ENCODE data around the gene GPSM3. TPM values are rescaled to one million over a fixed set of nuclear protein-coding genes. Genes with fewer than 3 reads are reported as not detected.

The GPSM3 gene
- total RNA-seq, 2 donors from 2014 or later: 6.7 to 8.6 TPM

- DNase-seq: no peak
- H3K9ac ChIP-seq (ENCODE audit: low read depth in 2 of 2, low read length in 2 of 2): no peak overlapping the region
- no peak overlapping the region for H3K4me3 ChIP-seq
- no peaks in the 10 kb centered on the region for H3K36me3 ChIP-seq
- H3K27ac ChIP-seq: no peak overlapping the region
- no peaks in the 10 kb centered on the region for H3K9me3 ChIP-seq
- no peaks in the 10 kb centered on the region for H3K4me1 ChIP-seq
- intact Hi-C loops (cut with DNase I): no loop called here
- no peak for TF ChIP-seq CTCF (IDR thresholded peaks at IDR 0.05)
- no peaks in the 10 kb centered on the region for H3K27me3 ChIP-seq
These were observed 24.6 kb upstream of the GPSM3 start for GRCh38 chr6:32216998-32217397.

- no peak for TF ChIP-seq CTCF (IDR thresholded peaks at IDR 0.05)
- no peak overlapping the region for H3K9ac ChIP-seq (ENCODE audit: low read depth in 2 of 2, low read length in 2 of 2)
- no peaks in the 10 kb centered on the region for H3K9me3 ChIP-seq
- H3K4me3 ChIP-seq: no peak overlapping the region
- no peaks in the 10 kb centered on the region for H3K4me1 ChIP-seq
- DNase-seq: no peak
- no peaks in the 10 kb centered on the region for H3K36me3 ChIP-seq
- intact Hi-C loops (cut with DNase I): no loop called here
- no peak overlapping the region for H3K27ac ChIP-seq
- H3K27me3 ChIP-seq: no peaks in the 10 kb centered on the region
These were observed 23.8 kb upstream of the GPSM3 start for GRCh38 chr6:32216285-32216684.

DNA sequence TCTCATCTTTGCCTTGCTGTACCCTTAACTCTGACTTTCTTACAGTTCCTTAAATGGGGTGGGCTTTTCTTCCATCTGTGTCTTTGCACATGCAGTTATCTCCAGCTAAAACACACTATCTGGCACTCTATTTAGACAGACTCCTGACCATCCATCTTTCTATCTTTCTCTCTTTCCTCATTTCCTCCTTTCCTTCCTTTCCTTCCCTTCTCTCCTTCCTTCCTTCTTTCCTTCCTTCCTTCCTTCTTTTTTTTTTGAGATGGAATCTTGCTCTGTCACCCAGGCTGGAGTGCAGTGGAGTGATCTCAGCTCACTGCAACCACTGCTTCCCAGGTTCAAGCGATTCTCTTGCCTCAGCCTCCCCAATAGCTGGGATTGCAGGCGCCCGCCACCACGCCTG is 23.2 kb upstream of the GPSM3 start:
- no peak for TF ChIP-seq CTCF (IDR thresholded peaks at IDR 0.05)
- intact Hi-C loops (cut with DNase I): no loop called here
- Histone ChIP-seq H3K4me1 (no peaks in the 10 kb centered on the region), H3K9me3 (no peaks in the 10 kb centered on the region), H3K27ac (no peak overlapping the region), H3K27me3 (no peaks in the 10 kb centered on the region), H3K4me3 (no peak overlapping the region), H3K9ac (ENCODE audit: low read depth in 2 of 2, low read length in 2 of 2) (no peak overlapping the region), H3K36me3 (no peaks in the 10 kb centered on the region)
- DNase-seq: no peak

DNA sequence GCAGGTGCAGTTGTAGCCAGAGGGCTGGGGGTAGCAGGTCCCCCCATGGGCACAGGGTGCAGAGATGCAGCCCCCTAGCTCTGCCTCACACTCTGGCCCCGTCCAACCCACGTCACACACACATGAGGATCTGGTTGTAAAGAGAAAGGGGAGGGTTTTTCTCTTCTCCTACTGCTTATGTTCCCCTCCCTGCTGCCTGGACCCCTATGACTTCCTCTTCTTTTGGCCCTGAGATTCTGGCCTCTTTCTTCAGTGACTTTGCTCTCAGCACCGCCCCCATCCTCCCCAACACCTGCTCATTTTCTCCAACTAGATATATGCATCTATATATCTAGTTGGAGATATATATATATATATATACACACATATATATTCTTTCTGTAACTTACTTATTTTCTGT is 21.7 kb upstream of the GPSM3 start:
- Histone ChIP-seq H3K27me3 (no peaks in the 10 kb centered on the region), H3K36me3 (no peaks in the 10 kb centered on the region), H3K9me3 (no peaks in the 10 kb centered on the region)

GRCh38 chr6:32213649-32214048 is 21.2 kb upstream of the GPSM3 start:
- no peaks in the 10 kb centered on the region for H3K27me3 ChIP-seq
- intact Hi-C loops (cut with DNase I): no loop called here
- no peaks in the 10 kb centered on the region for H3K36me3 ChIP-seq
- no peak for TF ChIP-seq CTCF (IDR thresholded peaks at IDR 0.05)
- no peak overlapping the region for H3K4me3 ChIP-seq
- DNase-seq: no peak
- no peak overlapping the region for H3K27ac ChIP-seq
- no peaks in the 10 kb centered on the region for H3K4me1 ChIP-seq
- no peak overlapping the region for H3K9ac ChIP-seq (ENCODE audit: low read depth in 2 of 2, low read length in 2 of 2)
- H3K9me3 ChIP-seq: no peaks in the 10 kb centered on the region

More for the DNA sequence above, 21.7 kb upstream of the GPSM3 start:
- TF ChIP-seq CTCF (IDR thresholded peaks at IDR 0.05): no peak
- H3K27ac ChIP-seq: no peak overlapping the region
- no peaks in the 10 kb centered on the region for H3K4me1 ChIP-seq
- no peak for DNase-seq
- intact Hi-C loops (cut with DNase I): no loop called here
- no peak overlapping the region for H3K4me3 ChIP-seq
- no peak overlapping the region for H3K9ac ChIP-seq (ENCODE audit: low read depth in 2 of 2, low read length in 2 of 2)

All from colonic mucosa (tissue), 4 donors.